Ishikawa (cell line): ENCODE data around the gene PTRH2.

Source experiments
- CEBPB ChIP-seq: IDR thresholded peaks from 2 replicates; pipeline ENCODE4 v1.6.1; 2012
- EP300 ChIP-seq: IDR thresholded peaks from 2 replicates; pipeline ENCODE4 v1.6.1; 2012; ENCODE audit warnings: borderline replicate concordance

DNA sequence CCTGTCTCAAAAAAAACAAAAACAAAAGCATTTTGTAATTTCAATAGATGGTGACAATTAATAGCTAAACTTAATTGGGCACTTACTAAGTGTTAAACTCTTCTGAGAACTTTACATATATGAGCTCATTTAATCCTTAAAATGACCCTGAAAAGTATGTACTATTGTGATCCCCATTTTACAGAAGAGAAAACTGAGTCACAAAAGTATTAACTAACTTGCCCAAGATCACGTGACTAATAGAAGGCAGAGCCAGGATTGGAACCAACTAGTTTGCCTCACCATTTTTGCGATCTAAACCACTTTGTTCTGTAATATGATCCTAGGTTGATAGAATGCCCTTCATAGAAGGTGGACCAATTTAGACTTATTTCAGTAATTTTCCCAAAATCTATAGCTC, 26.5 kb upstream of the PTRH2 start:
- TF ChIP-seq CEBPB (no peak), EP300 (no peak)
